Stimulated activated CD4-positive, alpha-beta T cell treated with anti-CD3 and anti-CD28 coated beads, Interleukin-1b, Interleukin-23, amount 100 ng/mL, for 24 hours (primary cell): Measurements from ENCODE around the gene BABAM1.

Experiments
- DNase-seq, 4 experiments: peaks; one replicate each; pipeline ENCODE4 v3.0.0-alpha.2; 2020; ENCODE audit warnings: low read depth in 4 of 4, low spot score in 1 of 4

Gene BABAM1

GRCh38 chr19:17243211-17243829 is 23.9 kb upstream of the BABAM1 start:
- no peak for DNase-seq

GRCh38 chr19:17243830-17244617 is 23.2 kb upstream of the BABAM1 start:
- DNase-seq: no peak

GRCh38 chr19:17244618-17245534 is 22.4 kb upstream of the BABAM1 start:
- no peak for DNase-seq

GRCh38 chr19:17245535-17245984 is 21.7 kb upstream of the BABAM1 start, which contains the start of gene NR2F6:
NR2F6 (minus strand) TSS chr19:17245919; CDS start chr19:17245220, 699 bp downstream.
- peak in 1 of 4 experiments; percentile 27 for DNase-seq

GRCh38 chr19:17246681-17247425 is 20.4 kb upstream of the BABAM1 start:
- no peak for DNase-seq

- DNase-seq: no peak
Observed at GRCh38 chr19:17248011-17248776, 19.0 kb upstream of the BABAM1 start.

GRCh38 chr19:17249887-17250548 is 17.2 kb upstream of the BABAM1 start:
- DNase-seq: no peak

GRCh38 chr19:17254636-17255035 is 12.6 kb upstream of the BABAM1 start:
- DNase-seq: no peak

GRCh38 chr19:17255150-17255621 is 12.1 kb upstream of the BABAM1 start:
- DNase-seq: no peak

- DNase-seq: no peak
Observed at GRCh38 chr19:17256130-17256529, 11.1 kb upstream of the BABAM1 start.

GRCh38 chr19:17259118-17259780 is 8.0 kb upstream of the BABAM1 start:
- no peak for DNase-seq

- no peak for DNase-seq
Observed at GRCh38 chr19:17259934-17260333, 7.3 kb upstream of the BABAM1 start.

GRCh38 chr19:17260842-17261325 is 6.4 kb upstream of the BABAM1 start:
- peak; percentile 82 to 92 (median 84) for DNase-seq

- DNase-seq: no peak
Observed at GRCh38 chr19:17262557-17262956, 4.7 kb upstream of the BABAM1 start.

- DNase-seq: no peak
Observed at GRCh38 chr19:17263712-17264640, 3.3 kb upstream of the BABAM1 start.

- no peak for DNase-seq
Observed at GRCh38 chr19:17264641-17264979, 2.6 kb upstream of the BABAM1 start, which contains the start of gene USHBP1. USHBP1 (minus strand) TSS chr19:17264745; CDS start chr19:17264299, 446 bp downstream.

- no peak for DNase-seq
Observed at GRCh38 chr19:17266026-17266425, 1.2 kb upstream of the BABAM1 start.

- DNase-seq: no peak
Observed at GRCh38 chr19:17266589-17266974, 661 bp upstream of the BABAM1 start.
